Immature natural killer cell (primary cell): Measurements from ENCODE around the gene C4orf50. TPM values are rescaled to one million over a fixed set of nuclear protein-coding genes. Genes with fewer than 3 reads are reported as not detected.

Source experiments
- DNase-seq, 3 donors: peaks; one replicate each; pipeline ENCODE4 v3.0.0; 2022; ENCODE audit warnings: mixed read lengths in 1 of 3
- H3K27ac Mint-ChIP-seq, 6 donors: one replicate each; pipeline ENCODE4 v1.8.0; 2020; ENCODE audit warnings: mixed read lengths in 6 of 6, mild to moderate bottlenecking in 5 of 6, inconsistent platforms in 4 of 6, moderate library complexity in 3 of 6
- H3K27me3 Mint-ChIP-seq, 3 donors: one replicate each; pipeline ENCODE4 v1.8.0; 2020 to 2021; ENCODE audit warnings: low read depth in 3 of 3, mild to moderate bottlenecking in 3 of 3, mixed read lengths in 3 of 3, moderate library complexity in 3 of 3, inconsistent platforms in 1 of 3
- H3K36me3 Mint-ChIP-seq, 3 donors: one replicate each; pipeline ENCODE4 v1.8.0; 2020; ENCODE audit warnings: mixed read lengths in 3 of 3, inconsistent platforms in 2 of 3, mild to moderate bottlenecking in 2 of 3
- H3K4me1 Mint-ChIP-seq, 2 donors: one replicate each; pipeline ENCODE4 v1.8.0; 2020; ENCODE audit warnings: inconsistent platforms in 2 of 2, mild to moderate bottlenecking in 2 of 2, mixed read lengths in 2 of 2, moderate library complexity in 1 of 2
- H3K4me3 Mint-ChIP-seq, 5 donors: one replicate each; pipeline ENCODE4 v1.8.0; 2020; ENCODE audit warnings: mild to moderate bottlenecking in 5 of 5, mixed read lengths in 5 of 5, inconsistent platforms in 3 of 5, moderate library complexity in 3 of 5
- H3K9me3 Mint-ChIP-seq, 6 donors: one replicate each; pipeline ENCODE4 v1.8.0; 2020; ENCODE audit warnings: mild to moderate bottlenecking in 6 of 6, mixed read lengths in 6 of 6, inconsistent platforms in 4 of 6, moderate library complexity in 3 of 6
- polyA plus RNA-seq, 3 donors: library from polyadenylated mRNA; unstranded; fragments of 300-500 nt; fragmentation: Illumina TruSeq; gene quantifications; one replicate each; pipeline ENCODE4 v1.2.3, GENCODE V29; 2021

Gene C4orf50
- polyA plus RNA-seq = under 1 TPM in 1 of 3 donors, not detected in 2; 0.04 TPM

DNA sequence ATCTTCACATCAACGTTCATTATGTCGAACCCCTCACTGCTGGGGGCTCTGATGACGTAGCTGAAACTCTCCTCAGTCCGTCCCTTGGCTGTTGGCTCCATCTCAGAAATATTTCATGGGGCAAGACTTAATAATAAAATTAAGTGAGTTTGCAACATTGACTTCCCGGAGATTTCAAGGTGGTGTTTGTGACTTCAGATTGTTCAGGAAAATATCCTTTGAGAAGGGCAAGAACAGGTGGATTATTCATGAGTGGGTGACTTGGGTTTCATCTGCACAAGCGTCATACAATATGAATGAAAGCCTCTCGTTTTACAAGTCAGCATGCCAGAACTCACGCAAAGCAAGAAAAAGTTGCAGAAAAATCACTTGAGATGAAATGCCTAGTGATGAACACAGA is at the start of gene C4orf50:
C4orf50 (minus strand) TSS at position 101 of the 400 bp plus-strand sequence.
- no peak within 1 kb of the TSS for H3K27ac Mint-ChIP-seq
- H3K27me3 Mint-ChIP-seq = peaks cover 0 to 2% (median 0%) of the 10 kb centered on the region in 3 donors
- H3K36me3 Mint-ChIP-seq = no peaks in the 10 kb centered on the region
- no peaks in the 10 kb centered on the region for H3K9me3 Mint-ChIP-seq
- DNase-seq = no peak
- no peak within 1 kb of the TSS for H3K4me3 Mint-ChIP-seq
- no peaks in the 10 kb centered on the region for H3K4me1 Mint-ChIP-seq

DNA sequence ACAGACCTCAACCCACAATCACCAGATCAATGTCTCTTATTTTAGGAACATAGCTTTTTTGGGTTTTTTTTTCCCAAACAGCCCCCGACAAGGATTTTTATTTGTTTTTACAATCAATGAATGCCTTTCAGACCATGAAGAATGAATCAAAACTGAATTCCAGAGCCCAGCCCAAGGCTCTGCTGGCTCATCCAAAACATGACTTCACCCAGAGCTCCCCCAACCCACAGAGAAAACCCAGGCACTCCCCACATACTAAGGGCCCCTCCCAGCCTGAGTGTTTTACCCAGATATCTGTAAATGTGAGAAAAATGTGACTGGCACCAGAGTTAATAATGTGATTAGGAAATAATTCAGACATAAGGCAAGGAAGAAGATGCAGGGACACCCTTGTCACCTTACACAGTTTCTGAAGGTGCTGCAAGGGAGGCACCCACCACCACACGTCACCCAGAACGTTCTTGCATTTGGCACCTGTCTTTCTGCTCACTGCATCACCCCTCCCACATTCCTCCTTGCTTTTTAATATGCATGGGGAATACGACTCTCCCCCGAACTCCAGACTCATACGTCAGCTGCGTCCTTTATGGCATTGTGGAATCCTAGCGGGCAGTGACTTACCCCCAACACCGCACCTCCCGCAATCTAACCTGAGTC is 47.8 kb upstream of the C4orf50 start:
- Mint-ChIP-seq H3K27ac (peak overlapping the region in 1 of 6 donors; percentile 37), H3K27me3 (no peaks in the 10 kb centered on the region), H3K9me3 (peaks cover 0 to 2% (median 0%) of the 10 kb centered on the region in 6 donors), H3K36me3 (peaks cover 3 to 8% (median 6%) of the 10 kb centered on the region in 3 donors), H3K4me3 (no peak overlapping the region), H3K4me1 (no peaks in the 10 kb centered on the region)
- DNase-seq = no peak

DNA sequence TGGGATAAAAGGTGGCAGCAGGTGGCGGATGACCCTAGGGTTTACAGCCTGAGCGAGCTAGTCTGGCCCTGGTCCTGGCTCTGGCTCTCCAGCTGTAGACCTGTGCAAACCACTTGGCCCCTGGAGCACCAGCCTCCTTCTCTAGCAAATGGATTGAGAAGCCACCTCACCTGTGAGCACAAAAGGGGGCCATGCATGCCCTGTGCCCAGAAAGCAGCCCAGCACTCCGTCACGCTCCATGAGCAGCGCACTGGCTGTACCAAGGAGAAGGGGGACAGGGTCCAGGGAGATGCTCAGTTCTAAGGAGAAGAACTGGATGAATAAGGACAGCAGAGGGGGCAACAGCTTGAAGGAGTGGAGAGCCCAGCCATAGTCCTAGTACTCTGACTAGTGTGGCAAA is 46.9 kb upstream of the C4orf50 start:
- Mint-ChIP-seq H3K27me3 (no peaks in the 10 kb centered on the region), H3K4me1 (no peaks in the 10 kb centered on the region), H3K9me3 (peaks cover 0 to 4% (median 2%) of the 10 kb centered on the region in 6 donors), H3K4me3 (no peak overlapping the region), H3K27ac (no peak overlapping the region), H3K36me3 (peaks cover 12 to 17% (median 14%) of the 10 kb centered on the region in 3 donors)
- DNase-seq = no peak

- Mint-ChIP-seq H3K9me3 (peaks cover 0 to 8% (median 5%) of the 10 kb centered on the region in 6 donors), H3K27ac (no peak overlapping the region), H3K4me3 (no peak overlapping the region), H3K27me3 (no peaks in the 10 kb centered on the region), H3K4me1 (no peaks in the 10 kb centered on the region), H3K36me3 (peaks cover 14 to 20% (median 16%) of the 10 kb centered on the region in 3 donors)
- no peak for DNase-seq
Observed at GRCh38 chr4:6064383-6064782, 46.2 kb upstream of the C4orf50 start.

- no peak overlapping the region for H3K4me3 Mint-ChIP-seq
- no peaks in the 10 kb centered on the region for H3K27me3 Mint-ChIP-seq
- H3K36me3 Mint-ChIP-seq = peaks cover 16 to 25% (median 18%) of the 10 kb centered on the region in 3 donors
- peaks cover 4 to 14% (median 8%) of the 10 kb centered on the region in 6 donors for H3K9me3 Mint-ChIP-seq
- no peak for DNase-seq
- H3K27ac Mint-ChIP-seq = no peak overlapping the region
- no peaks in the 10 kb centered on the region for H3K4me1 Mint-ChIP-seq
Observed at GRCh38 chr4:6063684-6064083, 45.5 kb upstream of the C4orf50 start.

GRCh38 chr4:6062133-6062532 is 43.9 kb upstream of the C4orf50 start:
- Mint-ChIP-seq H3K9me3 (peaks cover 4 to 19% (median 14%) of the 10 kb centered on the region in 6 donors), H3K27me3 (no peaks in the 10 kb centered on the region)
- no peak for DNase-seq

GRCh38 chr4:6059375-6059805 is 41.2 kb upstream of the C4orf50 start:
- Mint-ChIP-seq H3K27me3 (no peaks in the 10 kb centered on the region), H3K9me3 (peaks cover 4 to 19% (median 14%) of the 10 kb centered on the region in 6 donors), H3K4me1 (no peaks in the 10 kb centered on the region), H3K36me3 (peaks cover 22 to 32% (median 24%) of the 10 kb centered on the region in 3 donors), H3K27ac (no peak overlapping the region), H3K4me3 (no peak overlapping the region)
- DNase-seq = no peak

More at GRCh38 chr4:6062133-6062532, 43.9 kb upstream of the C4orf50 start:
- Mint-ChIP-seq H3K4me1 (no peaks in the 10 kb centered on the region), H3K27ac (no peak overlapping the region), H3K36me3 (peaks cover 22 to 32% (median 24%) of the 10 kb centered on the region in 3 donors), H3K4me3 (no peak overlapping the region)

DNA sequence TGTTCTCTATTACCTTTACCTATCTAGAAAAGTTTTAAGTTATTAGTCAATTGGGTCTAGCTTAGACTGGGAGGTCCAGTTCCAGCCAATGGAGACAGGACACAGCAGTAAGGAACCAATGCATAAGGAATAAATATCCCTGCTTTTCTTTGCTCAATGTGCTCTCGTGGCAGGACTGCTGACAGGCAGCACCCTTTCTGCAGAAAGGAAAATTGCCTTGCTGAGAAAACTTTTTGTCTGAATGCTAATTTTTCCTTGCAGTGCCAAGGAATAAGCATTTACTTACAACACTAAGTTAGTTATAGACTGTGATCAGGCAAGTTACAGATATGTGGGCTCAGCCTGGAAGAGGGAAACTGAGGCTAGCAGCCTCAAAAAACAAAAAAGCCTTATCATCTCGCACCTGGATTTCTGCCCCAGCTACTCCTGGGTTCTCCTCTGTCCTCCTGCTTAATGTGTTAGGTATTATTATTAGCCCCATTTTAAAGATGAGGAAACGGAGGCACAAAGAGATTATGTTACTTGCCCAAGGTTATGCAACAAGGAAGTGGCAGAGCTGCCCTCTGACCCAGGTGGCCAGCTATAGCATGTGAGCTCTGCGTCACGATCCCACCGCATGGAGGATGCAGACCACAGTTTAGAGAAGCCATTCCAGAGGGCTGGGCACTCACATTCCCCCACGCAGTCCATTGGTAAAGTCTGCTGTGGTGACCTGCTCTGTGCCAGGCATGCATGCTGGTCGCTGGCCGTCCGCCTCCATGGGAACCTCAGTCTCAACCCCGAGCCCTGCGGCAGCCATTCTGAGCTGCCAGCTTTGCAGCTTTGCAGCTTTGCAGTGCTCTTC is 40.5 kb upstream of the C4orf50 start:
- H3K9me3 Mint-ChIP-seq = peaks cover 4 to 19% (median 14%) of the 10 kb centered on the region in 6 donors
- peaks cover 22 to 35% (median 24%) of the 10 kb centered on the region in 3 donors for H3K36me3 Mint-ChIP-seq
- no peak for DNase-seq
- no peaks in the 10 kb centered on the region for H3K4me1 Mint-ChIP-seq
- no peak overlapping the region for H3K4me3 Mint-ChIP-seq
- H3K27ac Mint-ChIP-seq = no peak overlapping the region
- no peaks in the 10 kb centered on the region for H3K27me3 Mint-ChIP-seq

- DNase-seq = no peak
- Mint-ChIP-seq H3K4me3 (no peak overlapping the region), H3K36me3 (peaks cover 24 to 35% (median 26%) of the 10 kb centered on the region in 3 donors), H3K27ac (no peak overlapping the region), H3K9me3 (peaks cover 2 to 19% (median 14%) of the 10 kb centered on the region in 6 donors), H3K27me3 (peaks cover 0 to 2% (median 0%) of the 10 kb centered on the region in 3 donors), H3K4me1 (no peaks in the 10 kb centered on the region)
Observed at GRCh38 chr4:6056976-6057766, 38.9 kb upstream of the C4orf50 start.

DNA sequence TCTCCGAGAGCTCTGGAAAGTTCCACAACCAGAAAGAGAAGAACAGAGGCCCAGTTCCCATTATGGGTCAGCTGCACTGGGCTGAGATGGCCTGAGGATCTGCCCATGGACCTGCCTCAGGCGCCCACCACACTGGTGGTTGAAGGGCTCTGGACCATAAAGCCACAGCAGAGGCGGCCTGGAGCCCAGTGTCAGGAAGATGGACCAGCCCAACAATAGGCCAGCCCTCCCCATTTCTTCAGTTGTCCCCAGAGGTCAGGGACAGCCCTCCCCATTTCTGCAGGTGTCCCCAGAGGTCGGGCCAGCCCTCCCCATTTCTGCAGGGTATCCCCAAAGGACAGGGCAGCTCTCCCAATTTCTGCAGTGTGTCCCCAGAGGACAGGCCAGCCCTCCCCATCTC is 37.2 kb upstream of the C4orf50 start:
- Mint-ChIP-seq H3K27me3 (peaks cover 0 to 3% (median 2%) of the 10 kb centered on the region in 3 donors), H3K4me1 (no peaks in the 10 kb centered on the region), H3K36me3 (peaks cover 15 to 25% (median 17%) of the 10 kb centered on the region in 3 donors), H3K9me3 (peaks cover 2 to 19% (median 12%) of the 10 kb centered on the region in 6 donors), H3K27ac (no peak overlapping the region), H3K4me3 (no peak overlapping the region)
- DNase-seq = no peak

- H3K4me1 Mint-ChIP-seq = no peaks in the 10 kb centered on the region
- H3K9me3 Mint-ChIP-seq = peaks cover under 1 to 15% (median 11%) of the 10 kb centered on the region in 6 donors
- no peak overlapping the region for H3K4me3 Mint-ChIP-seq
- H3K27ac Mint-ChIP-seq = no peak overlapping the region
- H3K36me3 Mint-ChIP-seq = peaks cover 11 to 21% (median 13%) of the 10 kb centered on the region in 3 donors
- no peak for DNase-seq
- H3K27me3 Mint-ChIP-seq = peaks cover 0 to 4% (median 2%) of the 10 kb centered on the region in 3 donors
Observed at GRCh38 chr4:6055030-6055429, 36.8 kb upstream of the C4orf50 start.

- peaks cover 0 to 13% (median 10%) of the 10 kb centered on the region in 6 donors for H3K9me3 Mint-ChIP-seq
- peaks cover 10 to 27% (median 12%) of the 10 kb centered on the region in 3 donors for H3K36me3 Mint-ChIP-seq
- peaks cover 0 to 4% (median 2%) of the 10 kb centered on the region in 3 donors for H3K27me3 Mint-ChIP-seq
- DNase-seq = no peak
- no peak overlapping the region for H3K4me3 Mint-ChIP-seq
- no peaks in the 10 kb centered on the region for H3K4me1 Mint-ChIP-seq
- H3K27ac Mint-ChIP-seq = no peak overlapping the region
Observed at GRCh38 chr4:6054162-6054922, 36.1 kb upstream of the C4orf50 start.

DNA sequence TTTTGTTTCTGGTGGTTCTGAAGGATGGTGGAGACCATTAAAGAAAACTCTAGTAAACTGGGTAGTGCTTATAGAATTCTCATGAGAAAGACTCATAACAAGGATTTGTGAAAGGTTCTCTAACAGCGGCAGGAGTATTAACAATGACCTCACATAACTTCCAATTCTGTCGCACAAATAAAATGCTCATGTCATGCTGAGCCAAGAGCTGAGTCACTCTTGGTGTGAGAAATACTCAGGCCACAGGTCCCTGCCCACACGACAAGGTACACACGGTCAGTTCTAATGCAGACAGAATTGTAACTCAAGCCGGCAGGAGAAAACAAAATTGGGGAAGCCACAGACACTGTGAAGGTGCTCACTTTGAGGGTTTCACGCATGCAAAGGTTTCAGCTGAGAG is 34.4 kb upstream of the C4orf50 start:
- H3K36me3 Mint-ChIP-seq = peaks cover 0 to 14% (median 4%) of the 10 kb centered on the region in 3 donors
- no peak overlapping the region for H3K27ac Mint-ChIP-seq
- H3K27me3 Mint-ChIP-seq = peaks cover 0 to 4% (median 2%) of the 10 kb centered on the region in 3 donors
- no peak for DNase-seq
- no peaks in the 10 kb centered on the region for H3K4me1 Mint-ChIP-seq
- H3K4me3 Mint-ChIP-seq = no peak overlapping the region
- no peaks in the 10 kb centered on the region for H3K9me3 Mint-ChIP-seq
